Right renal pelvis (tissue), 4 donors: ENCODE data around the gene PPIL4. TPM values are rescaled to one million over a fixed set of nuclear protein-coding genes. Genes with fewer than 3 reads are reported as not detected.
"Not testable (repeated sequence)": the region's sequence is repeated elsewhere in the genome, so short reads cannot be mapped to it uniquely, and the experiment has no call there.

Experiments used
- DNase-seq, 4 donors: peaks; one replicate each; pipeline ENCODE4 v3.0.0-alpha.2; 2013; ENCODE audit warnings: low read depth in 4 of 4, low spot score in 3 of 4, missing footprints in 1 of 4
- polyA plus RNA-seq, 4 donors: library from polyadenylated mRNA; unstranded; fragments of 120-200 nt; gene quantifications; one replicate each; pipeline ENCODE4 v1.2.1, GENCODE V29; 2013; ENCODE audit not compliant: insufficient read length in 4 of 4

Gene PPIL4
- polyA plus RNA-seq, 4 donors = 53.8 to 66.2 (median 63.8) TPM

- DNase-seq = no peak
Observed at GRCh38 chr6:149541139-149541538, 4.7 kb downstream of the PPIL4 start.

GRCh38 chr6:149534742-149535141, 11.1 kb downstream of the PPIL4 start:
- DNase-seq = no peak

DNA sequence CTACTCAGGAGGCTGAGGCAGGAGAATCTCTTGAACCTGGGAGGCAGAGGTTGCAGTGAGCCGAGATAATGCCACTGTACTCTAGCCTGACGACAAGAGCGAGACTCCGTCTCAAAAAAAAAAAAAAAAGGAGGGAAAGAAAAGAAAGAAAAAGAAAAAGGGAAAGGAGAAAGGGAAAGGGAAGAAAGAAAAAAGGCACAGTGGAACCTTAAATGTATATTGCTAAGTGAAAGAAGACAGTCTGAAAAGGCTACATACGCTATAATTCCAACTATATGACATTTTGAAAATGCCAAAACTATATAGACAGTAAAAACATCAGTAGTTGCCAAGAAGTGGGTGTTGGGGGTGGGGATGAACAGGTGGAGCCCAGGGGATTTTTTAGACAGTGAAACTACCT, 16.2 kb downstream of the PPIL4 start:
- DNase-seq = no peak

DNA sequence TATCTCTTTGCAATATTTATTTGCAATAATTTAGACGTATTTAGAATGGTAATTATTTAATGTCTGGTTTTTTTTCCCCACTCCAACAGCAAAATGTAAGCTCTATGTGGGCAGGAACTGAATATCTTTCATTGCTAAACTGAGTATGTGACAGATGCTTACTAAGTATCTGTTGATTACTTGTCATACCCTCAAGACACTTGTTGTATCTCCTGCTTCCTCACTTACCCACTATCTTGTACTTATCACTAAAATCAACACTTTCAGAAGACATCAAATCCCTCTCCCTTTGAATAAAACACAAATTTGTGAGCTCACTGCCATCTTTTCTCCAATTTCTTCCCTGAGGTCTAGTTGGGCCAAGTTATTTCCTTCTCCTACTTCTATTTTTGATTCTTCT, 30.3 kb downstream of the PPIL4 start:
- DNase-seq = no peak

- DNase-seq = no peak
Observed at GRCh38 chr6:149513915-149514314, 31.9 kb downstream of the PPIL4 start.

GRCh38 chr6:149510793-149511512, 34.9 kb downstream of the PPIL4 start:
- DNase-seq = no peak

GRCh38 chr6:149508485-149508884, 37.4 kb downstream of the PPIL4 start:
- no peak for DNase-seq

- DNase-seq = no peak
Observed at GRCh38 chr6:149503872-149504271, 42.0 kb downstream of the PPIL4 start.

DNA sequence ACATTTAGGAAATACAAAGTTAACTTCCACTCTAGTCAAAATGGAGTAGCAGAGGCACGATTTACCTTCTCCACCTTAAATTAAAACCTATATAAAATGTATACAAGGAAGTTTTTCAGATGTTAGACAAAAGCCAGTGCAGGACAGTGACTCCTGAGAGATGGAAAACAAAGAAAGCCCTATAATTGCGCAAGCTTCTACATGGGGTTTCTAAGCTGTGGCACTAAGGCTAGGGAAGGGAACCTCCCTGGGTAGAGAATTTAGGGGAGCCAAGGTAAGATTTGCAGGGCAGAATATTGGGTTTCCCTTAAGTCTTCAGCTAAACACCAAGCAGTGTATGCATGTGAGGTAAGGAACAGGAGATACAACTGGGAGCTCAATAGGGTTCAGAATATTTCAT, 42.6 kb downstream of the PPIL4 start:
- DNase-seq = no peak

DNA sequence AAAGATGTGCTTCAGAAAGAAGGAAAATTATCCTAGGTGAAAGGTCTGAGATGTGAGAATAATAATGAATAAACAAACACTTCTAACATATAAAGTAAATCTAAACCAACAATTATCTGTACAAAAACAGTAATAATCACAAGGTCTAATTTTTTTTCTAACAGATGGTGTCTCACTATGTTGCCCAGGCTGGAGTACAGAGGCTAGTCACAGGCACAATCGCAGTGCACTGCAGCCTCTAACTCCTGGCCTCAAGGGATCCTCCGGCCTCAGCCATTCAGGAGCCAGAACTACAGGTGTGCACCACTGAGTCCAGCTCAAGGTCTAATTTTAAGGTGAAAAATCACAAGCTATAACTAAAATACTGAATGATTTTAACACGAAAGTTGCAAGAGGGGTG, 44.1 kb downstream of the PPIL4 start:
- no peak for DNase-seq

DNA sequence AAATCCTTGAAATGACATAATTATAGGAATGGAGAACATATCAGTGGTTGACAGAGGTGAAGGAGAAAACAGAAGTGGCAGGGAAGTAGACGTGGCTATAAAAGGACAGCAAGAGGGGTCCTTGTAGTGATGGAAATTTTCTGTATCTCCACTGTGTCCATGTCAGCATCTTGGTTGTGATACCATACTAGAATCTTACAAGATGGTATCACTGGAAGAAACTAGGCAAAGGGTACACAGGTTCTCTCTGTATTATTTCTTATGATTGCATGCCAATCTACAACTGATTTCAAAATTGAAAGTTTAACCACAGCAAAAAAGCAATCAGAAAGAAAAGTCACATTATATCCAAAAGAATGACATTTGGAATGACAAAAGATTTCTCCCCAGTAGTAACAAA, 44.6 kb downstream of the PPIL4 start:
- no peak for DNase-seq

- DNase-seq = no peak
Observed at GRCh38 chr6:149500096-149500495, 45.7 kb downstream of the PPIL4 start.

- no peak for DNase-seq
Observed at GRCh38 chr6:149499066-149499465, 46.8 kb downstream of the PPIL4 start.

DNA sequence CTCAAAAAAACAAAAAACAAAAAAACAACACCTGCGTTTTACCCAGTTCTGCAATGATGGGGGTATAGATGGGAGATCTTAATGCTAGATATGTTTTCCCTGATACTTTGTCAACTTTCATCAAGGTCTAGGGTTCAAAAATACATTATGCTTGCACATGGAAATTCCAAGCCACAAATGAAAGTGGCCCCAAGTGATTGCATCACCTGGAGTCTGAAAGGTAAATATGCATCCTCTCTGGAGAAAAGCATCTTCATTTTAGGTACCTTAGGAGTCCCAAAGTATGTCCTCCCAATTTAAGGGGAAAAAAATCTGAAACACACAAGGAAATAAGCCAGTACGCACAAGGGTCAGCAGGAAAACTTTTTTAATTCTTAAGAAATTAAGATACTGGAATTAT, 48.5 kb downstream of the PPIL4 start:
- DNase-seq = no peak

- not testable (repeated sequence) for DNase-seq
Observed at GRCh38 chr6:149496597-149496996, 49.2 kb downstream of the PPIL4 start.

- DNase-seq = not testable (repeated sequence)
Observed at GRCh38 chr6:149495349-149496016, 50.4 kb downstream of the PPIL4 start.

- not testable (repeated sequence) for DNase-seq
Observed at GRCh38 chr6:149494810-149495209, 51.0 kb downstream of the PPIL4 start.

GRCh38 chr6:149493761-149494320, 52.0 kb downstream of the PPIL4 start:
- no peak for DNase-seq

- DNase-seq = no peak
Observed at GRCh38 chr6:149492798-149493343, 53.0 kb downstream of the PPIL4 start.

DNA sequence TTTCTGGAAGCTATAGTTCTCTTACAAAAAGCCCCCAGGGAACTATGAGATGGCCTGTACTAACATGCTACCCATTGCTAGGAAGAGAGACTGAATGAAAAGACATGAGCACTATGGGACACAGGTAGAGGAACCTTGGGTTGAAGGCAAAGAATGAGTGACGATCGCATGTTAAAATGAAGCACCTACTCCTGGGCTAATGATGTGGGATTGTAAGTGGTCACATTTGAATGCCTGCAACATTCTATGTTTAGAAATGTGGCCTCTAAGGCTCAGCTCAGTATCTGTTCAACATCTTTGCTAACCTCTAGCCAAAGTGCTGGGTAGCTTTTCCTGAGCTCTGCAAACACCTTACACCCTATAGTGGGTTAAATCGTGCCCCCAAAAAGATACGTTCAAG, 55.9 kb downstream of the PPIL4 start:
- no peak for DNase-seq

GRCh38 chr6:149488815-149489214, 57.0 kb downstream of the PPIL4 start:
- DNase-seq = no peak

- no peak for DNase-seq
Observed at GRCh38 chr6:149487316-149487715, 58.5 kb downstream of the PPIL4 start.
